ENCODE results near the gene GPER1.
"Not testable (repeated sequence)": the region's sequence is repeated elsewhere in the genome, so short reads cannot be mapped to it uniquely, and the experiment has no call there.

Gene GPER1

DNA sequence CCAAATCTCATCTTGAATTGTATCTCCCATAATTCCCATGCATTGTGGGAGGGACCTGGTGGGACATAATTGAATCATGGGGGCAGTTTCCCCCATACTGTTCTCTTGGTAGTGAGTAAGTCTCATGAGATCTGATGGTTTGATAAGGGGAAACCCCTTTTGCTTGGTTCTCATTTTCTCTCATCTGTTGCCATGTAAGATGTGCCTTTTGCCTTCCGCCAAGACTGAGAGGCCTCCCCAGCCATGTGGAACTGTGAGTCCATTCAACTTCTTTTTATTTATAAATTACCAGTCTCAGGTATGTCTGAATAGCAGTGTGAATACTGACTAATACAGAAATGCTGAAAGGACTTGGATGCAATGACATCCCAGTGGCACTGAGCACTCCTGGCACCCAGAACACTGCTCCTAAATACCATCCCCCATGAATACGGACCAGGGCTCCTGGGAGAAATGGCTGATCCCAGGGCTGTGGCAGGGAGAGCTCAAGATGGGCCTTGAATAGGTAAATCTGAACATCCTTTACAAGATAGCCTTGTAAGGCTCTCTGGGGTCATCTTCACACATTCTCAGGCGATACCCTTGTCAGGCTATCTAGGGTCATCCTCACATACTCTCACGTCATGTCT, 52.7 kb downstream of the GPER1 start:
- in situ Hi-C loops (cut with MboI; ENCODE audit: low sequenced_read_pairs): no loop called here

DNA sequence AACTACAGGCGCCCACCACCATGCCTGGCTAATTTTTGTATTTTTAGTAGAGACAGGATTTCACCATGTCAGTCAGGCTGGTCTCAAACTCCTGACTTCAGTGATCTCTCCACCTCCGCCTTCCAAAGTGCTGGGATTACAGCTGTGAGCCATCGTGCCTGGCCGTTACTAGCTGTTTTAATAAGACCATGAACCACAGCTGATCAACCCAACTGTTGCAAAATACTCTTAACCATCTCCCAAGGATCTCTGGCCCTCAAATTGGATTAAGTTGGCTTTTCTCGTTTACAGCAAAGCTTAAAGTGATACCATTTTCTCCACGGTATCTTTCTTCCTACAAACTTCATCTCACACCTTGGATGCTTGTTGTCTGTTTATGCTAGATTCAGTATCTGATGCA, 53.7 kb downstream of the GPER1 start:
- in situ Hi-C loops (cut with MboI; ENCODE audit: low sequenced_read_pairs): no loop called here

DNA sequence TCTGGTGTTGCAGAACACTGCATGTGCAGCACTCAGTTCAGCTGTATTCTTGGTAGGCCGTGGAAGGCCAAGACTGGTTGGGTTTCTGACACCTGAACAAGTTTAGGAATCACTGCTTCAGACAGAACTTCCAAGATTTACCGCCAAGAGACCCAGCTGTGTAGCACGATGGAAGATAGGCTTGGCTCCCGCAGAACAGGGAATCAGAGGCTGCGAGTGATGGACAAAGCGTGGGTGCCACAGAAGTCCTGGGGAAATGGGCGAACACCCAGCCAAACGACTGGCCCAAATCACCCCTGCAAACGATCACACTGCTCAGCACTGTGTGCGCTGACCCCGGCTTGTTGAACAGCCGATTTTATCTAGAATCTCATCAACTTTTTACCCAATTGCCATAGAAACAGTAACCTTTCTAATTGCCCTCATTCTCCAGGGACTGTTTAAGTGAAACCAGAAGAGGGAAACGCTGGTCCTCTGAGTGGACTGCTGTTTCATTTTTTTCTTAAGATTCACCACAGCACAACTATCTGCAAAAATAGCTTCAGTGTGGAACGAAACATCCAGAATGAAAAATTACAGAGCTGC, 54.2 kb downstream of the GPER1 start:
- in situ Hi-C loops (cut with MboI; ENCODE audit: low sequenced_read_pairs): no loop called here

DNA sequence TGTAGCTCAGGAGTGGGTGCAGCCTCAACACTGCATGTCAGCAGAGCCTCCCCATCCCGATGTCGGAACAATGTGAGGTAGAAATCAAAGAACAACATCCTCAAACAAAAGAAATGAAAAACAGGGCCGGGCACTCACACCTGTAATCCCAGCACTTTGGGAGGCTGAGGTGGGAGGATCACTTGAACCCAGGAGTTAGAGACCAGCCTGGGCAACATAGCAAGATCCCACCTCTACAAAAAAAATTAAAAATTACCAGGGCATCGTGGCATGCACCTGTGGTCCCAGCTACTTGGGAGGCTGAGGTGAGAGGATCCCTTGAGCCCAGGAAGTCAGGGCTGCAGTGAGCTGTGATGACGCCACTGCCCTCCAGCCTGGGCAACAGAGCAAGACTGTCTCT, 55.1 kb downstream of the GPER1 start:
- in situ Hi-C loops (cut with MboI; ENCODE audit: low sequenced_read_pairs): not testable (repeated sequence)
